B cell (primary cell): ENCODE measurements around the gene SLC2A4RG. TPM values are rescaled to one million over a fixed set of nuclear protein-coding genes. Genes with fewer than 3 reads are reported as not detected.

Source experiments
- ATAC-seq: fragments of 200-7000 bp; cut with Tn5 transposase; one replicate; pipeline ENCODE4 v1.10.0; 2021; ENCODE audit warnings: low read depth, mild to moderate bottlenecking, moderate number of reproducible peaks, moderate library complexity
- CTCF ChIA-PET: fragments of 350-600 bp; sonication (Branson Sonifier 250); formaldehyde crosslinking; loops from one replicate; lab custom pipeline; 2021; ENCODE audit warnings: antibody characterized with exemption, inconsistent platforms; lab: Charles Lee
- POLR2A ChIA-PET: fragments of 350-600 bp; sonication (Branson Sonifier 250); formaldehyde crosslinking; loops from one replicate; lab custom pipeline; 2021; ENCODE audit warnings: antibody characterized with exemption; lab: Charles Lee
- DNase-seq: peaks from one replicate; pipeline ENCODE4 v3.0.0; 2013
- H2AFZ ChIP-seq: 2 replicates; pipeline ENCODE4 v1.6.1; 2012; ENCODE audit warnings: mild to moderate bottlenecking, low read depth, low read length; ENCODE audit not compliant: insufficient read depth, poor library complexity, severe bottlenecking
- H3K27ac ChIP-seq, 2 donors: 1 replicate in 1 of 2; 2 replicates in 1 of 2; pipeline ENCODE4 v1.5.1; 2012 to 2013; ENCODE audit warnings: low read length in 2 of 2, mild to moderate bottlenecking in 2 of 2, moderate library complexity in 1 of 2
- H3K27me3 ChIP-seq, 4 experiments: fragments of 200-600 bp in 1 of 4; sonication (generic) in 1 of 4; replicated peaks in 1 of 4; 1 replicate in 2 of 4; 2 replicates in 2 of 4; pipeline versions ENCODE4 v1.6.1 to v1.7.0; 2013 to 2016; ENCODE audit warnings: low read length in 3 of 4, mild to moderate bottlenecking in 2 of 4, mixed read lengths in 1 of 4, moderate library complexity in 1 of 4; ENCODE audit not compliant: insufficient read depth in 4 of 4, control insufficient read depth in 3 of 4; ENCODE audit errors: control extremely low read depth in 1 of 4
- H3K36me3 ChIP-seq, 2 experiments: replicated peaks in 1 of 2; 1 replicate in 1 of 2; 2 replicates in 1 of 2; pipeline versions ENCODE4 v1.6.1 to v1.7.1; 2013; ENCODE audit warnings: low read length in 1 of 2; ENCODE audit not compliant: insufficient read depth in 2 of 2, control insufficient read depth in 1 of 2; ENCODE audit errors: control extremely low read depth in 1 of 2, extremely low read depth in 1 of 2
- H3K4me1 ChIP-seq, 2 donors: fragments of 200-600 bp in 1 of 2; sonication (generic) in 1 of 2; 1 replicate in 1 of 2; 2 replicates in 1 of 2; pipeline versions ENCODE4 v1.5.1 to v1.6.1; 2013 to 2017; ENCODE audit warnings: low read length in 2 of 2; ENCODE audit not compliant: control insufficient read depth in 2 of 2, insufficient read depth in 2 of 2
- H3K4me2 ChIP-seq: replicated peaks from 2 replicates; pipeline ENCODE3; 2012; ENCODE audit warnings: mild to moderate bottlenecking, low read depth, low read length; ENCODE audit not compliant: poor library complexity, severe bottlenecking
- H3K4me3 ChIP-seq, 5 experiments: fragments of 200-600 bp in 1 of 5; sonication (generic) in 1 of 5; 1 replicate in 3 of 5; 2 replicates in 2 of 5; pipeline versions ENCODE4 v1.5.1 to v1.7.0; 2011 to 2016; ENCODE audit warnings: low read length in 4 of 5, mild to moderate bottlenecking in 4 of 5, low read depth in 2 of 5, control low read depth in 1 of 5, moderate library complexity in 1 of 5; ENCODE audit not compliant: insufficient read depth in 1 of 5; ENCODE audit errors: control extremely low read depth in 1 of 5, extremely low read depth in 1 of 5
- H3K79me2 ChIP-seq: fragments of 200-600 bp; sonication (generic); one replicate; pipeline ENCODE4 v1.6.0; 2016; ENCODE audit warnings: low read length; ENCODE audit not compliant: control insufficient read depth, insufficient read depth
- H3K9ac ChIP-seq: fragments of 200-600 bp; sonication (generic); 2 replicates; pipeline ENCODE4 v1.6.1; 2017; ENCODE audit warnings: mild to moderate bottlenecking, low read length, moderate library complexity
- H3K9me3 ChIP-seq, 3 donors: one replicate each; pipeline versions ENCODE4 v1.6.1 to v1.7.1; 2013; ENCODE audit warnings: low read length in 2 of 3; ENCODE audit not compliant: control insufficient read depth in 2 of 3, insufficient read depth in 1 of 3; ENCODE audit errors: control extremely low read depth in 1 of 3
- H4K20me1 ChIP-seq: 2 replicates; pipeline ENCODE4 v1.6.0; 2012; ENCODE audit warnings: mild to moderate bottlenecking, low read length; ENCODE audit not compliant: insufficient read depth, control insufficient read depth, poor library complexity, severe bottlenecking
- H3K27ac Mint-ChIP-seq: one replicate; pipeline ENCODE4 v1.8.0; 2021; ENCODE audit warnings: mixed read lengths
- H3K27me3 Mint-ChIP-seq: one replicate; pipeline ENCODE4 v1.8.0; 2021; ENCODE audit warnings: mixed read lengths
- H3K4me1 Mint-ChIP-seq: one replicate; pipeline ENCODE4 v1.8.0; 2021; ENCODE audit warnings: mixed read lengths
- H3K4me3 Mint-ChIP-seq: one replicate; pipeline ENCODE4 v1.8.0; 2021; ENCODE audit warnings: mixed read lengths
- H3K9me3 Mint-ChIP-seq: one replicate; pipeline ENCODE4 v1.8.0; 2022; ENCODE audit warnings: mixed read lengths; ENCODE audit not compliant: insufficient read depth
- CTCF ChIP-seq: fragments of 200-600 bp; IDR thresholded peaks from one replicate; pipeline ENCODE4 v1.8.0; 2022; ENCODE audit warnings: antibody characterized with exemption, mild to moderate bottlenecking
- EZH2 ChIP-seq: IDR thresholded peaks from 2 replicates; pipeline ENCODE4 v1.6.1; 2012; ENCODE audit warnings: borderline replicate concordance, low read depth, mild to moderate bottlenecking, moderate library complexity, low read length; ENCODE audit not compliant: insufficient read depth, poor library complexity, severe bottlenecking
- WGBS: methylation state at CpG from one replicate; pipeline ENCODE4 v1.1.5; 2013; ENCODE audit warnings: missing lambda C conversion rate; ENCODE audit not compliant: insufficient coverage; 5-methylcytosine and 5-hydroxymethylcytosine counted together
- intact Hi-C: fragments of 100-400 bp; cut with micrococcal nuclease; formaldehyde crosslinking; loops from one replicate; pipeline ENCODE4 v1.10.0; 2022
- polyA plus RNA-seq: library from polyadenylated mRNA; depleted of rRNA; stranded (reverse); fragments of >200 nt; gene quantifications from 2 replicates; pipeline ENCODE4 v1.2.3, GENCODE V29; 2012
- total RNA-seq, 2 donors: library from RNA; stranded (reverse); fragments of 120-200 nt in 1 of 2; gene quantifications; 1 replicate in 1 of 2; 2 replicates in 1 of 2; pipeline versions ENCODE4 v1.2.3 to v1.2.4, GENCODE V29; 2013 to 2022

SLC2A4RG gene
- total and polyA plus RNA-seq, 2 donors (not counting 1 experiment from before 2014, with no cell fraction given): 39.7 to 49.4 TPM

DNA sequence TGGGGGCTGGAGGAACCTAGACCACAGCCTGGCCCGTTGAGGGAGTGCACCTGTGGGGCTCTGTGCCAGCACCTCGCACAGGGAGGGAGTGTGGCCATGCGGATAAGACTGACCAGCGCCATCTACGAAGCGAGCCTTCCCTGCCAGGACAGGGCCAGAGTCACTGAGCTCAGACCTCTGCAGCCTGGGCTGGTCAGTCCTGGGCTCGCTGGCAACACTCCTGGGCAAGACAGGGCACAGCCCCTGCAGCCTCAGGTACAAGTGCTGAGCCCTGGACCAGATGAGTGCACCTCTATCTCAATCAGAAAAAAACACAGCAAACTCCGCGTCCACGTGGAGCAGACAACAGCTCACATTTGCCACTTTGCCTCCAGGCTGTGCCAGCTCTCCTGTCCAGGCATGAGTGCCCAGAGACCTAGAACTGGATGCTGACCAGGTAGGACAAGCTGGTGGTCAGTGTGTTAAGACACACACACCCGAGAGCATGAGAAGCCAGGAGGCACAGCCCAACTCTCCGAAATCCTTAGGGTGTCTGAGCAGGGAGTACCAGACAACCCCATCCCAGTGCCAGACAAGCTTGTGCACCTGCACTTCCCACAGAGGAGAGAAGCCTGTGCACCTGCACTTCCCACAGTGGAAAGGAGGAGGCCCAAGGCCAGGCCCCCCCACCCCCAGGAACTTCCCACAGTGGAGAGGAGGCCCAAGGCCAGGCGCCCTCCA, 36.7 kb upstream of the SLC2A4RG start:
- Histone ChIP-seq H3K79me2 (peaks cover 95% of the 10 kb centered on the region), H3K4me3 (no peak overlapping the region), H3K27me3 (no peaks in the 10 kb centered on the region), H3K36me3 (peaks cover 0 to 26% of the 10 kb centered on the region in 2 experiments), H3K27ac (no peak overlapping the region), H3K9ac (no peak overlapping the region), H3K4me2 (no peak overlapping the region), H3K4me1 (peaks cover 13 to 14% of the 10 kb centered on the region in 2 donors), H4K20me1 (peaks cover 97% of the 10 kb centered on the region), H3K9me3 (no peaks in the 10 kb centered on the region), H2AFZ (no peak overlapping the region)
- Mint-ChIP-seq H3K4me1 (peaks cover 12% of the 10 kb centered on the region), H3K9me3 (no peaks in the 10 kb centered on the region), H3K27me3 (no peaks in the 10 kb centered on the region), H3K4me3 (no peak overlapping the region), H3K27ac (no peak overlapping the region)
- intact Hi-C loops: no loop called here
- POLR2A ChIA-PET: interaction anchor here (0.5 to 1.0 kb wide), 3 partner anchors 18 to 68 kb away, joined by 3 read pairs; no protein-coding TSS in a partner anchor
- 92% methylated on average over 12 of the region's 13 CpGs for WGBS
- CTCF ChIA-PET: interaction anchor here (0.6 kb wide), 1 partner anchor 321 kb away, joined by 3 read pairs; no protein-coding TSS in a partner anchor
- DNase-seq: no peak
- no peak for ATAC-seq
- TF ChIP-seq EZH2: no peak
- no peak for TF ChIP-seq CTCF

GRCh38 chr20:63703471-63703975, 36.1 kb upstream of the SLC2A4RG start:
- Histone ChIP-seq H3K4me1 (peaks cover 15 to 18% of the 10 kb centered on the region in 2 donors), H3K79me2 (peaks cover 96% of the 10 kb centered on the region), H3K4me2 (no peak overlapping the region), H3K4me3 (no peak overlapping the region), H3K27ac (no peak overlapping the region), H3K9ac (no peak overlapping the region), H3K36me3 (peaks cover 0 to 26% of the 10 kb centered on the region in 2 experiments), H4K20me1 (peaks cover 95% of the 10 kb centered on the region), H3K27me3 (no peaks in the 10 kb centered on the region), H2AFZ (no peak overlapping the region), H3K9me3 (no peaks in the 10 kb centered on the region)
- ATAC-seq (no peak), DNase-seq (peak; percentile 13)
- H3K9me3 Mint-ChIP-seq: no peaks in the 10 kb centered on the region
- H3K4me3 Mint-ChIP-seq: no peak overlapping the region
- no peaks in the 10 kb centered on the region for H3K27me3 Mint-ChIP-seq
- peaks cover 12% of the 10 kb centered on the region for H3K4me1 Mint-ChIP-seq
- intact Hi-C loops: no loop called here
- H3K27ac Mint-ChIP-seq: no peak overlapping the region
- ChIA-PET CTCF (no interaction called here), POLR2A (interaction anchor here (0.5 to 0.7 kb wide), 2 partner anchors 17 to 69 kb away, joined by 3 read pairs; no protein-coding TSS in a partner anchor)
- 96% methylated on average over 15 of the region's 15 CpGs for WGBS
- TF ChIP-seq CTCF: no peak
- TF ChIP-seq EZH2: no peak
